ENCODE measurements around the gene SMIM12. TPM values are rescaled to one million over a fixed set of nuclear protein-coding genes. Genes with fewer than 3 reads are reported as not detected.

Gene SMIM12
- total RNA-seq, 4 donors from 2014 or later = 23.3 to 25.3 (median 24.1) TPM

DNA sequence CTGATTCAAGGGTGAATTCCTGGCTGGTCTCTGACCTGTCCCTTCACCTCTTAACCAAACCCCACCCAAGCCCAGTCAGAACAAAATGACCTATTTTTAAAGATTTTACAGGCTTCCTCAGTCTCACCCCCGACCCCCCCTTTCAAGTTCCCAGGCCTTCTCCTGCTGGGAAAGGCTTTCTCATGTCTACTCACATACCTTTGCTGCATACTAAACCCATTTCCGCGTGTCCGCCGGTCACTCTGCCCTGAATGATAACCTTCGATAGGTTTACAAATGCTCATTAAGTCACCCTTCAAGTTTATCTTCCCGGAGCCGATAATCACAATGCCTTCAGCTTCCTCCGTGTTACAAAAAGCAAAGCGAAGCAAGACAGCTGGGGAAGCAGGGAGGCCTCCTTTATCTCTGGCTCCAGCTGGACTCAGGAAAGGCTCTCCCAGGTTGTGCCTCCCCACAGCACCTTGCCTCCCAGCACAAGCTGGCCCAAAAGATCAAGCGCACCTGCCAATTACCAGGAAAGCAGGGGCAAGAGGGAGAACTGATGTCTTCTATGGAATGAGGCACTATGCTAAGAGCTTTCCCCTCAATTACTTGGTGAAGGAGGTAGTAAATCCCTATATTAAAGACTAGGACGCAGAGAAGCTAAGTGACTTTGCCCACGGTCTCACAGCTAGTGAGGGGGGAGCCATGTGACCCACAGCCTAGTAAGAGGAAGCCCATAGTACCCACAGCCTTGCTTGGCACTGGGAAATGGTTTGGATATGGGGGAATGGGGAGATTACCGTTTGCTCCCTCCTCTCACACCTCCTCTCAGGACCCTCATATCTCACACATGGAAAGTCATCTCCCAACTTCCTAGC lies 15.9 kb downstream of the SMIM12 start:
- TF ChIP-seq, protein P1, sequence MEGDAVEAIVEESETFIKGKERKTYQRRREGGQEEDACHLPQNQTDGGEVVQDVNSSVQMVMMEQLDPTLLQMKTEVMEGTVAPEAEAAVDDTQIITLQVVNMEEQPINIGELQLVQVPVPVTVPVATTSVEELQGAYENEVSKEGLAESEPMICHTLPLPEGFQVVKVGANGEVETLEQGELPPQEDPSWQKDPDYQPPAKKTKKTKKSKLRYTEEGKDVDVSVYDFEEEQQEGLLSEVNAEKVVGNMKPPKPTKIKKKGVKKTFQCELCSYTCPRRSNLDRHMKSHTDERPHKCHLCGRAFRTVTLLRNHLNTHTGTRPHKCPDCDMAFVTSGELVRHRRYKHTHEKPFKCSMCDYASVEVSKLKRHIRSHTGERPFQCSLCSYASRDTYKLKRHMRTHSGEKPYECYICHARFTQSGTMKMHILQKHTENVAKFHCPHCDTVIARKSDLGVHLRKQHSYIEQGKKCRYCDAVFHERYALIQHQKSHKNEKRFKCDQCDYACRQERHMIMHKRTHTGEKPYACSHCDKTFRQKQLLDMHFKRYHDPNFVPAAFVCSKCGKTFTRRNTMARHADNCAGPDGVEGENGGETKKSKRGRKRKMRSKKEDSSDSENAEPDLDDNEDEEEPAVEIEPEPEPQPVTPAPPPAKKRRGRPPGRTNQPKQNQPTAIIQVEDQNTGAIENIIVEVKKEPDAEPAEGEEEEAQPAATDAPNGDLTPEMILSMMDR (IDR thresholded peaks at IDR 0.05; ENCODE audit: low read depth) = no peak

DNA sequence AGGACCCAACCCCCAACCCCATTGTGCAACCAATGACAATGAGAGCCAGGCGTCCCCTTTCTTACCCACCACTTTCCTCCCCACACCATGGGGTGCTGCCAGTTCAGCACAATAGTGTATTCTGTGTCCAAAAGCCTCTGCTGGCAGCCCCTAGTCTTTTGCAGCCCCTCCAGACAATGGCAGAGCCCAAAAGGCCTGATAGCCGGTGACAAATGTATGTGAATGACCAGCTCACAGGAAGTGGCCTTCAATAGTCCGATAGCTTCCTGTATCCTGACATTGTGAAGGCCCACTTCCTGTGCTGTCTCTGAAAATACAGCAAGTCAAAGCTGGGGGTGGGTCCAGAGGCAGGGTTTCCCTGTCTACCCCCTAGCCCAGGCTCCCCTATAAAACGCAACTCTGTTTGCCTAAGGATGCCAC lies 16.6 kb downstream of the SMIM12 start:
- TF ChIP-seq, protein P1 (IDR thresholded peaks at IDR 0.05; ENCODE audit: low read depth) = no peak

DNA sequence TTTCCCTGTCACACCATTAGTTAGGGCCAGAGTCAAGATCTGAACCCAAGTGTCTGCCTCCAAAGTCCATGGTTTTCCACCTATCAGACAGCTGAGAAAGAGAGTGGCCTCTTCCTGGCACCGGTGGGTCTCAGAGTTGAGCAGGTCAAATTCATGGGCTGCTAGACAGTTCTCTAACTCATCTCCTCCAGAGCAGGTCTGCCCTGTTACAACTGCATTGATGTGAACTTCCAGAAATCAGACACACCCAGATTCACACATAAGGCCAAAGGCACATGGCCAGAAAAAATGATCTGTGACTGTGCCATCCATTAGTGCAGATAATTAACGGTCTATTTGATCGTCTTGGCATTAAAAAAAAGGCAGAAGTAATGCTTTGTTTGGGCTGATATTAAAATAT lies 17.5 kb downstream of the SMIM12 start:
- TF ChIP-seq, protein P1 (IDR thresholded peaks at IDR 0.05; ENCODE audit: low read depth) = no peak

DNA sequence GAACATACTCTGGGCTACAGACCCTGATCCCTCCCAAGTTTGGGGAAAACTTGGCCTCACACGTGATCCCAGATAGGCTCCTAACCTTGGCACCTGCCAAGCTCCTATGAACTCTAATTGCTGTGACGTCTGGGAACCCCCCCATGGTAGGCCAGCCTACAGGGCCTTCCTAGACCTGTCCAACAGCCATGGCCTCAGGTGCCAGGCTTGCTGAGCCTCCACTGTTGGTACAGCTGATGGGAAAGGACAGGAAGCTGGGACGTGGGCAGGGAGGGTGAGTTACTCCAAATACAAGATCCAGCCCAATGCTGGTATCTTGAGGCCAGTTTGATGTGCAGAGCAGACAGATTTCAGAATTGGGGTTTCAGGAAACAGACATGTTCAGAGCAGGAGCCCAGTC lies 19.1 kb downstream of the SMIM12 start:
- TF ChIP-seq, protein P1 (IDR thresholded peaks at IDR 0.05; ENCODE audit: low read depth) = no peak

DNA sequence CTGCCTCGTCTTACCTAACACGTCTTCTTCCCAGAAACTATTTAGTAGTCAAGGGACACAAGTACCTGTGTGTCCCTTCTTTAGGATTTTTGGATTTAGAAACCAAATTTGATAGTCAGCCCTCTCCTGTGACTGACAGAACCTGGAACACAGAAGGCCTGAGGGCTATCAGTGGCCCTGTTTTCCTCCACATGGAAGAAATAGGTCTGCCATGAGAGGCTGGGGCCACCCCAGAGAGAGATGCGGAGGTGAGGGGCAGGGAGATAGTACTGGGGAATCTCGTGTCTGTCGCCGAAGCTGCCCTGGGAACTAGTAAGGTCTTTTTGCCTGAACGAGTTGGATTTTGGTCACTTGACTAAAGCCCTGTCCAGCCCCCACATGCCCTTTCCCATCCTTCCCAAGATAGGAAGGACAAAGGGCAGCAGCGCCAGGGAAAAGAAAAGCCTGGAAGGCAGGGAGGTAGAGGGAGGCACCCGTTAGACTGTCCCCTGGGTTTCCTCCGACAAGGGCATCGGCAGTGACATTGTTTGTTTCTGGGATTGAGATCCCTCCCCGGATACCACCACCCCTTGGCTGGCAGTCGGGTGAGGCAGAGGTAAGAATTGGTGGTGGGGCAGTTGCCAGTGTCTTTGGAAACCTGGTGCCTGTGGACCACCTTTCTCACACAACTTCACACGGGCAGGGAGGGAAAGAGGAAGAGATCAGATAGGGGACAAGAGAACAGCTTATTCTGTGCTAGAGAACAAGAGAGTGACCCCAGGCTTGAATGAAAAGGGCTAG lies 19.8 kb downstream of the SMIM12 start:
- TF ChIP-seq, protein P1 (IDR thresholded peaks at IDR 0.05; ENCODE audit: low read depth) = no peak

DNA sequence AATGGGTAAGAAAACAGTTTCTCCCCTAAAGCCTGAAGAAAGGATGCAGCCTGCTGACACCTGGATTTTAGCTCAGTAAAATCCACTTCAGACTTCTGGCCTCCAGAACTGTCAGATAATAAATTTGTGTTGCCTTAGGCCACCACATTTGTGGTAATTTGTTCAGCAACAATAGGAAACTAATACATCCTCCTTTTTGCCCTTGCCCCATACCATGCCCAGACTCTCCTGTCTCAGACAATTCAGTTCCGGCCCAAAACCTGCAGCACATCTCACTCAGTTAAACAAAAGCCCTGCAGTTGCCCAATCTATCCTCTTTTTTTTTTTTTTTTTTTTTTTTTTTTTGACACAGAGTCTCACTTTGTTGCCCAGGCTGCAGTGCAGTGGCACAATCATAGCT lies 25.8 kb downstream of the SMIM12 start:
- TF ChIP-seq, protein P1 (IDR thresholded peaks at IDR 0.05; ENCODE audit: low read depth) = no peak

DNA sequence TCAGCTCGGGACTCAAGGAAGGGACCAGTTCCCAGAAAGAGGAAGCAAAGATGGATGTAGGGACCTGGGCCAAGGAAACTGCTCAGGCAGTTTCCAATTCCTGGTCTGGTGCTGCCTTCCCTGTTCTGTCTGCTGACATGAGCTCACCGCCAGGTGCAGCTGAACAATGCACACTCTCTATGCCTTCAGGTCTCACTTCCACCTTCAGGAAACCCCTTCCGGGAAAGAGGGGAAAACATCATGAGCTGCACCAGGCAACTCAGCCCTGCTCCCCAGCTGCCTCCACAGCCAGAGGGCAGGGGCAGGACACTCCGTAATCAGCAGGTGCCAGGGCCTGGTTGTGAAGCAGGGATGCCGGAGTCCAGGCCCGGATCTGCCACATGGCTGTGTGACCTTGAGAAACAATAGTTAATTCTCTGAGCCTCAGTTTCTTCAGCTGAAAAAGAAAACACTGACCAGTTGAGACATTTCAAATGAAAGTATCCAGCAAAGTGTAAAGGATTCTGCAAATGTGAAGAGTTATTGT lies 27.8 kb downstream of the SMIM12 start:
- TF ChIP-seq, protein P1 (IDR thresholded peaks at IDR 0.05; ENCODE audit: low read depth) = no peak

All from subcutaneous adipose tissue (tissue), 4 donors.